WTC11 (cell line): Measurements from ENCODE around the gene EZR. TPM values are rescaled to one million over a fixed set of nuclear protein-coding genes. Genes with fewer than 3 reads are reported as not detected.

Experiments
- ATAC-seq: fragments of 200-7000 bp; cut with Tn5 transposase; 2 replicates; pipeline ENCODE4 v1.10.0; 2021; ENCODE audit warnings: mild to moderate bottlenecking, moderate library complexity
- CTCF ChIA-PET: fragments of 300-600 bp; sonication (Branson Sonifier 250); formaldehyde crosslinking; loops from one replicate; lab custom pipeline; 2021; ENCODE audit warnings: antibody characterized with exemption; lab: Charles Lee
- POLR2A ChIA-PET: fragments of 350-600 bp; sonication (Branson Sonifier 250); formaldehyde crosslinking; loops from one replicate; lab custom pipeline; 2021; ENCODE audit warnings: antibody characterized with exemption; lab: Charles Lee
- DNase-seq: peaks from one replicate; pipeline ENCODE4 v3.0.0; 2021; ENCODE audit warnings: low spot score
- H3K27ac Mint-ChIP-seq: 2 replicates; pipeline ENCODE4 v1.8.0; 2021; ENCODE audit warnings: mixed read lengths
- H3K27me3 Mint-ChIP-seq: 2 replicates; pipeline ENCODE4 v1.8.0; 2021; ENCODE audit warnings: low read depth, mild to moderate bottlenecking, moderate library complexity, mixed read lengths
- H3K36me3 Mint-ChIP-seq: 2 replicates; pipeline ENCODE4 v1.8.0; 2021; ENCODE audit warnings: mixed read lengths
- H3K4me1 Mint-ChIP-seq: 2 replicates; pipeline ENCODE4 v1.8.0; 2022; ENCODE audit warnings: mixed read lengths
- H3K4me3 Mint-ChIP-seq: 2 replicates; pipeline ENCODE4 v1.8.0; 2021; ENCODE audit warnings: mild to moderate bottlenecking, moderate library complexity, mixed read lengths
- H3K9me3 Mint-ChIP-seq: 2 replicates; pipeline ENCODE4 v1.8.0; 2021; ENCODE audit warnings: mixed read lengths
- AR ChIP-seq: fragments of 250-450 bp; sonication (Bioruptor Pico); IDR thresholded peaks from 2 replicates; pipeline ENCODE4 v1.9.0; 2021; ENCODE audit warnings: mild to moderate bottlenecking
- CBFB ChIP-seq: sonication (generic); formaldehyde crosslinking; IDR thresholded peaks from 2 replicates; pipeline ENCODE4 v1.8.1; 2022; ENCODE audit warnings: mild to moderate bottlenecking, low read depth, missing genetic modification reagents
- CREB1 ChIP-seq: sonication (generic); formaldehyde crosslinking; IDR thresholded peaks from 2 replicates; pipeline ENCODE4 v1.8.0; 2023; ENCODE audit warnings: mild to moderate bottlenecking, missing genetic modification reagents
- CREM ChIP-seq: sonication (generic); formaldehyde crosslinking; IDR thresholded peaks from 2 replicates; pipeline ENCODE4 v1.8.1; 2022; ENCODE audit warnings: mild to moderate bottlenecking, missing genetic modification reagents, moderate library complexity
- CTCF ChIP-seq: fragments of 200-600 bp; IDR thresholded peaks from 2 replicates; pipeline ENCODE4 v1.8.0; 2022; ENCODE audit warnings: antibody characterized with exemption
- E2F1 ChIP-seq: sonication (generic); formaldehyde crosslinking; IDR thresholded peaks from 2 replicates; pipeline ENCODE4 v1.8.0; 2022; ENCODE audit warnings: mild to moderate bottlenecking, missing genetic modification reagents
- GABPB1 ChIP-seq: sonication (generic); formaldehyde crosslinking; IDR thresholded peaks from 2 replicates; pipeline ENCODE4 v1.8.1; 2023; ENCODE audit warnings: mild to moderate bottlenecking, missing genetic modification reagents
- HMGXB4 ChIP-seq: sonication (generic); formaldehyde crosslinking; IDR thresholded peaks from 2 replicates; pipeline ENCODE4 v1.8.1; 2023; ENCODE audit warnings: mild to moderate bottlenecking, moderate library complexity, missing genetic modification reagents
- IRF2 ChIP-seq: sonication (generic); formaldehyde crosslinking; IDR thresholded peaks from 2 replicates; pipeline ENCODE4 v1.8.0; 2022; ENCODE audit warnings: low read depth, missing genetic modification reagents, borderline replicate concordance
- NFYB ChIP-seq: sonication (generic); formaldehyde crosslinking; conservative IDR thresholded peaks from 2 replicates; pipeline ENCODE4 v1.8.0; 2022; ENCODE audit warnings: low read depth, missing genetic modification reagents
- NR1H2 ChIP-seq: sonication (generic); formaldehyde crosslinking; IDR thresholded peaks from 2 replicates; pipeline ENCODE4 v1.9.0; 2021; ENCODE audit warnings: mild to moderate bottlenecking, moderate library complexity, missing genetic modification reagents
- NR3C1 ChIP-seq: sonication (generic); formaldehyde crosslinking; conservative IDR thresholded peaks from 2 replicates; pipeline ENCODE4 v1.8.1; 2023; ENCODE audit warnings: low read depth, mild to moderate bottlenecking, missing genetic modification reagents
- SOX15 ChIP-seq: fragments of 250-450 bp; sonication (Bioruptor Pico); IDR thresholded peaks from 2 replicates; pipeline ENCODE4 v1.9.0; 2021; ENCODE audit warnings: mild to moderate bottlenecking
- TP53 ChIP-seq: sonication (generic); formaldehyde crosslinking; IDR thresholded peaks from 2 replicates; pipeline ENCODE4 v1.8.1; 2023; ENCODE audit warnings: mild to moderate bottlenecking, missing genetic modification reagents
- USF2 ChIP-seq: sonication (generic); formaldehyde crosslinking; IDR thresholded peaks from 2 replicates; pipeline ENCODE4 v1.8.1; 2023; ENCODE audit warnings: mild to moderate bottlenecking, missing genetic modification reagents, moderate library complexity
- ZBTB21 ChIP-seq: sonication (generic); formaldehyde crosslinking; IDR thresholded peaks from 2 replicates; pipeline ENCODE4 v1.8.1; 2023; ENCODE audit warnings: mild to moderate bottlenecking, missing genetic modification reagents, borderline replicate concordance
- ZNF121 ChIP-seq: sonication (generic); formaldehyde crosslinking; IDR thresholded peaks from 2 replicates; pipeline ENCODE4 v1.8.0; 2023; ENCODE audit warnings: missing genetic modification reagents
- ZNF281 ChIP-seq: sonication (generic); formaldehyde crosslinking; IDR thresholded peaks from 2 replicates; pipeline ENCODE4 v1.8.0; 2023; ENCODE audit warnings: mild to moderate bottlenecking, missing genetic modification reagents
- ZNF396 ChIP-seq: fragments of 250-450 bp; sonication (Bioruptor Pico); IDR thresholded peaks from 2 replicates; pipeline ENCODE4 v1.8.0; 2021; ENCODE audit warnings: mild to moderate bottlenecking, moderate library complexity, borderline replicate concordance
- ZSCAN18 ChIP-seq: fragments of 250-450 bp; sonication (Bioruptor Pico); IDR thresholded peaks from 2 replicates; pipeline ENCODE4 v2.1.2; 2022; ENCODE audit warnings: mild to moderate bottlenecking, moderate library complexity
- total RNA-seq: library from RNA; stranded (reverse); gene quantifications from 3 replicates; pipeline ENCODE4 v1.2.3, GENCODE V29; 2021

EZR gene
- total RNA-seq, 1 experiment from 2014 or later = 215 TPM

GRCh38 chr6:158796353-158796752 is 22.8 kb downstream of the EZR start:
- Mint-ChIP-seq H3K9me3 (no peaks in the 10 kb centered on the region), H3K4me1 (peaks cover 88% of the 10 kb centered on the region), H3K27me3 (no peaks in the 10 kb centered on the region), H3K27ac (peak overlapping the region; percentile 60; the same call in 1 of the 2 replicates), H3K4me3 (no peak overlapping the region), H3K36me3 (0 out of 2 replicates have a peak, but pooled peaks cover 6% of the 10 kb centered on the region)
- ATAC-seq = no peak
- no peak for TF ChIP-seq CBFB (CRISPR knock-in tag)
- no peak for TF ChIP-seq ZNF121 (CRISPR knock-in tag)
- no peak for TF ChIP-seq ZSCAN18
- TF ChIP-seq ZBTB21 (CRISPR knock-in tag) = no peak
- no peak for TF ChIP-seq TP53 (CRISPR knock-in tag)
- TF ChIP-seq E2F1 (CRISPR knock-in tag) = no peak
- TF ChIP-seq SOX15 (CRISPR knock-in tag) = no peak
- no peak for TF ChIP-seq AR (CRISPR knock-in tag)
- TF ChIP-seq CREM (CRISPR knock-in tag) = no peak
- TF ChIP-seq IRF2 (CRISPR knock-in tag) = no peak
- no peak for TF ChIP-seq CTCF
- DNase-seq = no peak
- POLR2A ChIA-PET = no interaction called here
- CTCF ChIA-PET = interaction anchor here (1.5 to 2.4 kb wide), 2 partner anchors 78 to 174 kb away, joined by 4 to 6 read pairs; no protein-coding TSS in a partner anchor

- DNase-seq = no peak
- TF ChIP-seq ZNF396 (CRISPR knock-in tag) (no peak), NR3C1 (CRISPR knock-in tag) (no peak), NR1H2 (CRISPR knock-in tag) (no peak), ZNF281 (CRISPR knock-in tag) (no peak), E2F1 (CRISPR knock-in tag) (no peak), HMGXB4 (no peak), GABPB1 (CRISPR knock-in tag) (no peak), USF2 (CRISPR knock-in tag) (no peak), CREB1 (CRISPR knock-in tag) (no peak), NFYB (CRISPR knock-in tag) (no peak)
- peak overlapping the region; percentile 70; the same call in 1 of the 2 replicates for H3K27ac Mint-ChIP-seq
- POLR2A ChIA-PET = no interaction called here
- no peaks in the 10 kb centered on the region for H3K27me3 Mint-ChIP-seq
- H3K36me3 Mint-ChIP-seq = peaks cover 8% of the 10 kb centered on the region; the same call in 1 of the 2 replicates
- H3K4me3 Mint-ChIP-seq = no peak overlapping the region
- H3K9me3 Mint-ChIP-seq = no peaks in the 10 kb centered on the region
- CTCF ChIA-PET = interaction anchor here (0.5 to 1.5 kb wide), 3 partner anchors 91 to 175 kb away, joined by 3 to 4 read pairs (median 4); no protein-coding TSS in a partner anchor
- no peak for ATAC-seq
- H3K4me1 Mint-ChIP-seq = peaks cover 88% of the 10 kb centered on the region
Observed at GRCh38 chr6:158795516-158795915, 23.7 kb downstream of the EZR start.
